GM19351 (cell line): Measurements from ENCODE around the gene SFXN5.

Experiments used
- ATAC-seq: cut with Tn5 transposase; IDR thresholded peaks from one replicate; pipeline ENCODE4 v1.9.1; 2021; ENCODE audit warnings: mild to moderate bottlenecking, moderate library complexity; ENCODE audit not compliant: unreplicated experiment

The SFXN5 gene

GRCh38 chr2:72959995-72960981 is 111.2 kb downstream of the SFXN5 start:
- ATAC-seq: no peak

DNA sequence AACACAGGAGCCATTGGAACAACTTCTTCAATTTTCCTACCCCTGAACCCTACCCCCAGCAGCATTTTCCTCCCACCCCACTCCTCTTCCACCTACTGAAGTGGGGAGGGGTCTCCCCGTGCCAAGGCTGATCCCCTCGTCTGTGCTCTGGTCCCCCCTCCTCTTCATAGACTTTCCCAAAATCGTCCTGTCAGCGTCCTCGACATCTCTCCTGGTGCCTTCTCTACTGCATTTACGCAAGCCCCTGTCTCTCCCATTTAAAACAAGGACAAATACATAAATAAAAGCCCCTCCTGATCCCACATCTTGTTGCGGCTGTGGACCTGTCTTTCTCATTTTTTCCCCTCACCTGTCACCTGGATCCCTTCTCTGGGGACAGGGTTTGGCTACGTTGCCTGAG is 112.0 kb downstream of the SFXN5 start:
- ATAC-seq: no peak

DNA sequence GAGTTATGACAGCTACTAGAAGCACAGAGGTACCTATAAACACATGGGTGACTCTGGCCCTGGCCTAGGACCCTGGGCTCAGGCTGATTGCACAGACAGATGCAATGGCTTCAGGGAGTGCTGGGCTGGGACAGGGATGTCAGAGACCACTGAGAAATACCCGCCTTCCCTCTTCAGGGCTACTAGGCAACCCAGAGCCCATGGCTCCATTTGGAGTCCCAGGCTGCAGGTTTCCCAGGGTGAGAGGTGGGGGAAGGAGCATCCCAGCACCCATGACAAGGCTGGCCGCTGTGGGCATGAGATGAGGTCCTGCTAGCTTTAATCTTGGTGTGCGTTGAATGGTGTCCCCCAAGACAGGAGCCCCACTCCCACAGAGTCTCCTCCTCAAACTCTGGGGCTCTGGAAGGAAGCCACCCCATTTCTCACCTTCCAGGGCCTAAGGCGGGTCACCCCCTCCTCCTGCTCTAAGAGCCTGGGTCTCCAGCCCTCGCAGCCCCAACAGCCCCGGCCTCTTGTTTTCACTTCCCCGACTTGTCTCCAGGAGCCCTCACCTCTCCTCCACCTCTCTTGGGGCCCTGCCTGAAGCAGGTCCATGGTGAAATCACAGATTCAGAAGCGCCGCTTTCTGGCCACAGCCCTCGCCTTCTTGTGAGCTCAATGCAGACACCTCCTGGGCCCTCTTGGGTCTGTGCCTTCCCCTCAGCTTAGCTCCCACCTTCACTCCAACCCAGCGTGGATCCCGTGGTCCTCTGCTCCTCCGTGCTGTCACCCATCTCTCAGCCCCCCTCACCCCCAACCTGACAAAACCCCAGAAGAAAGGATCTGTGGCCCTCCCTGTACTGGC is 112.7 kb downstream of the SFXN5 start:
- no peak for ATAC-seq

GRCh38 chr2:72956936-72957335 is 114.6 kb downstream of the SFXN5 start:
- no peak for ATAC-seq

DNA sequence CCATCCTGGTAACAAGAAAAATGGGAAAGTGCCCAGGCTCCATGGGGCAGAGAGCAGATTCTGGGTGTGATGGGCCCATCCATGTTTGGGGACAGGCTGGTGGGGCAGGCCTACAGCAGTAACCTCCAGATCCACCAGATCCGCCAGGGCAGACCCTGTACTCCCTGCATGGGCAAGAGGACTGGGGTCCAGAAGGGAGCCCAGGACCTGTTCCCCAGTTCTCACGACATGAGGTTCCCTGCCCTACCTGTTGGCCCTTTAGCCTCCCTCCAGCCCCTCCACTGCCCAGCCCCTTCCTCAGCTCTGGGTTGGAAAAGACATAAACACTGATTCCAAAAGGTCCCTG is 115.5 kb downstream of the SFXN5 start:
- no peak for ATAC-seq

- ATAC-seq: no peak
Measured at GRCh38 chr2:72955228-72956049, 116.1 kb downstream of the SFXN5 start.

- no peak for ATAC-seq
Measured at GRCh38 chr2:72954376-72955227, 116.9 kb downstream of the SFXN5 start.

GRCh38 chr2:72953976-72954375 is 117.5 kb downstream of the SFXN5 start:
- ATAC-seq: no peak

- ATAC-seq: no peak
Measured at GRCh38 chr2:72953528-72953927, 118.0 kb downstream of the SFXN5 start.

DNA sequence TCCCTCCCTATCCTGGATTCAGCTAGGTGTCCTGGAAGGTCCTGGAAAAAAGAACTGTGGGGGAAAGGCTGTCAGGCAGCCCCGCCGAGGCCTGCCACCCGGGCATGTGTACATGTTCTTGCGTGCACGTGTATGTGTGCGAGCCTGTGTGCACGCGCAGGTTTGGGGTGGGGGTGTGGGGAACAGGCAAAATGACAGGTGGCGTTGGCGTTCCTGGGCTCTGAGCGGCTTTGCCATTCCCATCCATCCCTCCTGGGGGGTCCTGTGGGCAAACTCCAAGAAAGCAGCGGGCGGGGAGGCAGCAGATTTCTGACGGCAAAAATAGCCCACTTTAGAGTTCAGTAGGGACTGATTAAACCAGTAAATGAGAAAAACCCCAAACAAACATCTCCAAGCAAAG is 118.6 kb downstream of the SFXN5 start:
- ATAC-seq: no peak

GRCh38 chr2:72952110-72952823 is 119.2 kb downstream of the SFXN5 start:
- ATAC-seq: no peak

DNA sequence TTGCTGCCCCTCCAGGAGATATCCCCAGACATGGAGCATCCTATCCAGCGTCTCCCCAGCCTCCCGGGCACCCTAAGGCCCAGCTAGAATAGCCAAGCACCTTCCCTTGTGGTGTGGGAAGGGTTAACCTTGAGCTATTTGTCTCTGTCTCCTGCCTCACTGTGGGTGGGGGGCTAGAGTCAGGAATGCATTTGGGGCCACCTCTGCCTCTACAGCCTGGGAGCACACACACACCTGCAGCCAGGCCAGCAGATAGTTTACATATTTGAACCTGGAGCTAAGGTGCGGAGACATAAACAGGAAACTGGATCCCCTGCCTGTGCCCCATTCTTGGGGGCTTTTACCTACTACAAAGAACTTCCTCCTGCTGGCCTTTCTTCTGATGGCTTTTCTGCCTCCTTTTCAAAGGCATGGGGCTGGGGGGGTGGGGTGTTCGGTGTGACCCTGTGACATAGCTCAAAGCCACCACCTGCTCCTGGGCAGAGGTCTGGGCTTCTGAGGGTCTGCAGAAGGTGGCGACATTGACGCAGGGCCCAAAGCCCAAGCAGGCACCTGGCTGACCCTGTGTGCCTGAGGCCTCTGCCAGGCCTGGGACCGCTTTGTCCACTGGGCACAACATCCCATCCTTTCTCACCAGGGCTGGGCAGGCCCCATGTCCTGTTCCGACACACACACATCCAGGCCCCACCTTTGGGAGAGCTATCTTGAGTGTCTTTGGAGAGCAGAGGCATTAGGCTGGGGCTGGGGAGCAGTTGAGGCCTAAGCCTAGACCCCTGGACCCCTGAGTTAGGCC is 120.0 kb downstream of the SFXN5 start:
- no peak for ATAC-seq

- ATAC-seq: no peak
Measured at GRCh38 chr2:72950558-72951255, 120.8 kb downstream of the SFXN5 start.

DNA sequence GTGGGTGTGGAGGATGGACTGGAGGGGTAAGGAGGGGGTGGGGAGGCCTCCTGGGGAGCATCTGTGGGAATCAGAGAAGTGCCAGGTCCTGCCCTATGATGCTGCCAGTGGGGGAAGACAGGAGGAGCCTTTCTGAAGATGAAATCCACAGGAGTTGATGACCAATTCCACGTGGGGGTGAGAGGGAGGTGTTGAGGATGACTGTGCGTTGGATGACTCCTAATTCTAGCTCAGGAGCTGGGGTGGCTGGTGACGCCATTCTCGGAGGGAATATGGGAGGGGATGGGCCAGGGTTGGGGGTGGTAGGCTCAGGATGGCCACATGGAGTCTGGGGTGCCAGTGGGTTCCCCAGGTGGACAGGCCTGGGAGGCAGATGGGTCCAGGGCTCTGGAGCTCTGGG is 121.9 kb downstream of the SFXN5 start:
- no peak for ATAC-seq

DNA sequence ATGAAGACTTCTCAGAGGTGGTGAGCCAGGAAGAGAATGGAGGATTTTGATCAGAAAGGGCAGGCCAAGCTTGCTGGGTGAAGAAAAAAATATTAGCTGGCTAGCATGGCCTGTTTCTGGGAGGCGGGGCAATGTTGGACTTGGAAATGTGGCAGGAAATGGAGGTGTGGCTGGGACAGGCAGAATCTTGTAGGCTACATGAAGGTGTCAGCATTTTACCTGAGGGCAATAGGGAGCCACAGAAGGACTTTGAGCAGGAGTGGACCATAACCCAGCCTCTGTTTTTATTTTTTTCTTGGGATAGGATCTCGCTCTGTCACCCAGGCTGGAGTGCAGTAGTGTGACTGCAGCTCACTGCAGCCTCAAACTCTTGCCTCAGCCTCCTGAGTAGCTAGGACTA is 122.5 kb downstream of the SFXN5 start:
- ATAC-seq: no peak

GRCh38 chr2:72947952-72948830 is 123.3 kb downstream of the SFXN5 start:
- ATAC-seq: no peak

DNA sequence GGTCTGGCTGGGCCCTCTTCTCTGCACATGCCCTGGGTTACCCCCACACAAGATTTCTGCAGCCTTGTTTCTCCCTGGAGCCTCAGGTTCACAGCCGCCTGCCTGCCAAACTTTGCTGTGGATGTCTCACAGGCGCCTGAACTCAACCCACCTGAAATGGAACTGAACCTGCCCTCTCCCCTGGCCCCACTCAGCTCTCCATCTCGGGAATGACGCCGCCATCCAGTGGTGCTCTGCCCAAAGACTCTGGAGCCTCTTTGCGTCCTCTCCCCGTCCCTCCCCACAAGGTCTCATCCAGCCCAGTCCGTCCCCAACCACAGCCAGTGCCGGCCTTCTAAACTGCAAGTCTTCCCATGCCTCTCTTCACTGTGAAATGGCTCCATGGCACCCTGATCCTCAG is 125.0 kb downstream of the SFXN5 start:
- no peak for ATAC-seq
